Fibroblast of pulmonary artery (primary cell): ENCODE results near the gene PFKL.

Source experiments
- DNase-seq: peaks from one replicate; pipeline ENCODE4 v3.0.0-alpha.2; 2010; ENCODE audit warnings: low read depth
- H3K4me3 ChIP-seq: replicated peaks from 2 replicates; pipeline ENCODE4 v1.5.1; 2011; ENCODE audit warnings: low read depth, mild to moderate bottlenecking, control low read depth, low read length, moderate library complexity
- CTCF ChIP-seq: IDR thresholded peaks from 2 replicates; pipeline ENCODE4 v1.5.1; 2011; ENCODE audit warnings: mild to moderate bottlenecking, control low read depth, low read length, inconsistent platforms; ENCODE audit errors: missing control alignments

The PFKL gene

GRCh38 chr21:44267655-44268142 is 32.2 kb upstream of the PFKL start:
- no peak for TF ChIP-seq CTCF
- DNase-seq: no peak
- H3K4me3 ChIP-seq: no peak overlapping the region

- H3K4me3 ChIP-seq: no peak overlapping the region
- DNase-seq: no peak
- no peak for TF ChIP-seq CTCF
Measured at GRCh38 chr21:44269090-44269489, 30.8 kb upstream of the PFKL start.

- no peak overlapping the region for H3K4me3 ChIP-seq
- no peak for TF ChIP-seq CTCF
- no peak for DNase-seq
Measured at GRCh38 chr21:44271558-44272283, 28.1 kb upstream of the PFKL start.

GRCh38 chr21:44272284-44272858 is 27.5 kb upstream of the PFKL start:
- TF ChIP-seq CTCF: no peak
- DNase-seq: no peak
- H3K4me3 ChIP-seq: no peak overlapping the region

GRCh38 chr21:44273046-44273445 is 26.8 kb upstream of the PFKL start:
- DNase-seq: no peak
- no peak overlapping the region for H3K4me3 ChIP-seq
- no peak for TF ChIP-seq CTCF

GRCh38 chr21:44275041-44275440 is 24.8 kb upstream of the PFKL start:
- H3K4me3 ChIP-seq: no peak overlapping the region
- no peak for DNase-seq
- no peak for TF ChIP-seq CTCF
